Astrocyte (in vitro differentiated cells and primary cell): Measurements from ENCODE around the gene KRI1. TPM values are rescaled to one million over a fixed set of nuclear protein-coding genes. Genes with fewer than 3 reads are reported as not detected.

Experiments used
- DNase-seq: peaks from one replicate; pipeline ENCODE4 v3.0.0-alpha.2; 2010; ENCODE audit warnings: low read depth
- FAIRE-seq: peaks from 2 replicates; lab custom pipeline; 2011; peaks lifted over from hg19 to GRCh38; lab: Jason Lieb, UNC
- H2AFZ ChIP-seq: 2 replicates; pipeline ENCODE4 v1.6.0; 2012; ENCODE audit warnings: low read depth, low read length, inconsistent platforms
- H3K27ac ChIP-seq: 2 replicates; pipeline ENCODE4 v1.5.1; 2011; ENCODE audit warnings: low read depth, low read length, inconsistent platforms
- H3K27me3 ChIP-seq: 2 replicates; pipeline ENCODE4 v1.6.0; 2011; ENCODE audit warnings: low read length, inconsistent platforms; ENCODE audit not compliant: insufficient read depth
- H3K36me3 ChIP-seq: 2 replicates; pipeline ENCODE4 v1.5.1; 2011; ENCODE audit warnings: low read length, inconsistent platforms; ENCODE audit not compliant: insufficient read depth
- H3K4me1 ChIP-seq: 2 replicates; pipeline ENCODE4 v1.5.1; 2011; ENCODE audit warnings: low read length, inconsistent platforms; ENCODE audit not compliant: insufficient read depth
- H3K4me2 ChIP-seq: 2 replicates; pipeline ENCODE4 v1.6.0; 2012; ENCODE audit warnings: low read length, inconsistent platforms
- H3K4me3 ChIP-seq: 2 replicates; pipeline ENCODE4 v1.5.1; 2011; ENCODE audit warnings: low read depth, mild to moderate bottlenecking, low read length, inconsistent platforms; ENCODE audit not compliant: insufficient read depth
- H3K79me2 ChIP-seq: 2 replicates; pipeline ENCODE4 v1.6.0; 2012; ENCODE audit warnings: mild to moderate bottlenecking, low read length, inconsistent platforms; ENCODE audit not compliant: insufficient read depth
- H3K9ac ChIP-seq: 2 replicates; pipeline ENCODE4 v1.6.0; 2012; ENCODE audit warnings: mild to moderate bottlenecking, low read length, inconsistent platforms
- H3K9me3 ChIP-seq: 2 replicates; pipeline ENCODE4 v1.5.1; 2012; ENCODE audit warnings: low read depth, mild to moderate bottlenecking, low read length, inconsistent platforms; ENCODE audit not compliant: insufficient read depth
- H4K20me1 ChIP-seq: 2 replicates; pipeline ENCODE4 v1.6.0; 2012; ENCODE audit warnings: low read length, inconsistent platforms; ENCODE audit not compliant: insufficient read depth
- H3K27ac Mint-ChIP-seq: one replicate; pipeline ENCODE4 v1.8.0; 2021; ENCODE audit warnings: mild to moderate bottlenecking, mixed read lengths; ENCODE audit not compliant: unreplicated experiment
- H3K27me3 Mint-ChIP-seq: one replicate; pipeline ENCODE4 v1.8.0; 2021; ENCODE audit warnings: low read depth, mixed read lengths; ENCODE audit not compliant: unreplicated experiment
- H3K36me3 Mint-ChIP-seq: one replicate; pipeline ENCODE4 v1.8.0; 2021; ENCODE audit warnings: low read depth, mixed read lengths; ENCODE audit not compliant: unreplicated experiment
- H3K4me1 Mint-ChIP-seq: one replicate; pipeline ENCODE4 v1.8.0; 2021; ENCODE audit warnings: low read depth, mixed read lengths; ENCODE audit not compliant: unreplicated experiment
- H3K4me3 Mint-ChIP-seq: one replicate; pipeline ENCODE4 v1.8.0; 2021; ENCODE audit warnings: mild to moderate bottlenecking, moderate library complexity, mixed read lengths; ENCODE audit not compliant: unreplicated experiment
- H3K9me3 Mint-ChIP-seq: one replicate; pipeline ENCODE4 v1.8.0; 2021; ENCODE audit warnings: mild to moderate bottlenecking, mixed read lengths; ENCODE audit not compliant: unreplicated experiment
- EZH2 ChIP-seq: IDR thresholded peaks from 2 replicates; pipeline ENCODE4 v1.6.1; 2012; ENCODE audit warnings: mild to moderate bottlenecking, low read length, inconsistent platforms; ENCODE audit not compliant: insufficient read depth
- total RNA-seq: library from RNA; stranded (reverse); gene quantifications from 2 replicates; pipeline ENCODE4 v1.2.1, GENCODE V29; 2021
- TF ChIP-seq, protein P1 (sequence below): IDR thresholded peaks from 2 replicates; pipeline ENCODE4 v1.5.1; 2011; ENCODE audit warnings: low read depth, mild to moderate bottlenecking, inconsistent platforms, low read length, moderate library complexity; ENCODE audit not compliant: insufficient read depth

The KRI1 gene
- total RNA-seq, 1 donor from 2014 or later, result 14.1 TPM

DNA sequence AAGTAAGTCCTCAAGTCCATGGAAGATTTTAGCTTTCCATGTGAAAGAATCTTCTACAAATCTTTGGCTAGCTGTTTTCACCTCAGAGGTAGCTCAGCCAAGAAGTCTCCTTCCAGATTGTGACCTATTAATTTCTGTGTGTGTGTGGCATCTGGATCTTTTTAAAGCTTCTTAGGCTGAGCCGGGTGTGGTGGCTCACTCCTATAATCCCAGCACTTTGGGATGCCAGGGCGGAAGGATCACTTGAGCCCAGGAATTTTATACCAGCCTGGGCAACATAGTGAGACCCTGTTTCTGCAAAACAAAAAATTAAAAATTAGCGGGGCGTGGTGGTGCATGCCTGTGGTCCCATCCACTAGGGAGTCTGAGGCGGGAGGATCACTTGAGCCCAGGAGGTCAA lies 46.1 kb upstream of the KRI1 start:
- Mint-ChIP-seq H3K4me3 (no peak overlapping the region), H3K4me1 (no peaks in the 10 kb centered on the region), H3K9me3 (no peaks in the 10 kb centered on the region), H3K27ac (no peak overlapping the region), H3K27me3 (no peaks in the 10 kb centered on the region), H3K36me3 (peaks cover 7% of the 10 kb centered on the region)
- no peak overlapping the region for H2AFZ ChIP-seq
- no peaks in the 10 kb centered on the region for H3K4me1 ChIP-seq
- H4K20me1 ChIP-seq, result peaks cover 6% of the 10 kb centered on the region
- no peaks in the 10 kb centered on the region for H3K27me3 ChIP-seq
- H3K9me3 ChIP-seq, result no peaks in the 10 kb centered on the region
- no peak overlapping the region for H3K9ac ChIP-seq
- DNase-seq (no peak), FAIRE-seq (no peak)
- peaks cover 39% of the 10 kb centered on the region for H3K79me2 ChIP-seq
- H3K4me3 ChIP-seq, result no peak overlapping the region
- no peak overlapping the region for H3K4me2 ChIP-seq
- TF ChIP-seq EZH2, result no peak
- TF ChIP-seq, protein P1, sequence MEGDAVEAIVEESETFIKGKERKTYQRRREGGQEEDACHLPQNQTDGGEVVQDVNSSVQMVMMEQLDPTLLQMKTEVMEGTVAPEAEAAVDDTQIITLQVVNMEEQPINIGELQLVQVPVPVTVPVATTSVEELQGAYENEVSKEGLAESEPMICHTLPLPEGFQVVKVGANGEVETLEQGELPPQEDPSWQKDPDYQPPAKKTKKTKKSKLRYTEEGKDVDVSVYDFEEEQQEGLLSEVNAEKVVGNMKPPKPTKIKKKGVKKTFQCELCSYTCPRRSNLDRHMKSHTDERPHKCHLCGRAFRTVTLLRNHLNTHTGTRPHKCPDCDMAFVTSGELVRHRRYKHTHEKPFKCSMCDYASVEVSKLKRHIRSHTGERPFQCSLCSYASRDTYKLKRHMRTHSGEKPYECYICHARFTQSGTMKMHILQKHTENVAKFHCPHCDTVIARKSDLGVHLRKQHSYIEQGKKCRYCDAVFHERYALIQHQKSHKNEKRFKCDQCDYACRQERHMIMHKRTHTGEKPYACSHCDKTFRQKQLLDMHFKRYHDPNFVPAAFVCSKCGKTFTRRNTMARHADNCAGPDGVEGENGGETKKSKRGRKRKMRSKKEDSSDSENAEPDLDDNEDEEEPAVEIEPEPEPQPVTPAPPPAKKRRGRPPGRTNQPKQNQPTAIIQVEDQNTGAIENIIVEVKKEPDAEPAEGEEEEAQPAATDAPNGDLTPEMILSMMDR, result no peak
- H3K36me3 ChIP-seq, result peaks cover 2% of the 10 kb centered on the region
- no peak overlapping the region for H3K27ac ChIP-seq

DNA sequence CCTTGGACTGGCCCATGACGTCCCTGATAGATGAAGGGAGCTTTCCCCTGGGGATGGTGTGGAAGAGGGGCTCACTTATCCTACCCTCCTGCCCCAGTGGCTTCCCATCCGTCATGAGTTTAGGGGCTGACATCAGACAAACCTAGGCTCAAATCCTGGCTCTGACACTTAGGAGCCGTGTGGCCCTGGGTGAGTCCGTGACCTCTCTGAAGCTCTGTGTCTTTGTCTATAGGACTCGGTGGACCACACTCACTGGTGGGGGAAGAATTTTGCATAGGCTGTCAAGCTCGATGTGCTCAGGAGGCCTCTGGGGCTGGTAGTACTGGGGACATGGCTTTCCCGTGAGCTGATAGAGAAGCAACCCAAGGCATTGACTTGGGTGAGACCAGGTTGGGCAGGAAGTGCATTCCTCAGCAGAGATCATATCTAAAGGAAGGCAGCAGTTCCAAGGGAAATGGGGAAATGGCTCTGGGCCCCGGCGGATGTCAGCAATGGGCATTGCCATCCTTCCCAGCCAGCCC lies 38.7 kb upstream of the KRI1 start:
- no peak for FAIRE-seq
- no peak overlapping the region for H3K27ac ChIP-seq
- no peak for TF ChIP-seq EZH2
- TF ChIP-seq, protein P1, result no peak
- H2AFZ ChIP-seq, result no peak overlapping the region
- H3K79me2 ChIP-seq, result peaks cover 37% of the 10 kb centered on the region
- Mint-ChIP-seq H3K27ac (no peak overlapping the region), H3K4me1 (peaks cover 9% of the 10 kb centered on the region), H3K36me3 (no peaks in the 10 kb centered on the region), H3K27me3 (peaks cover 5% of the 10 kb centered on the region), H3K9me3 (no peaks in the 10 kb centered on the region), H3K4me3 (peak overlapping the region; percentile 87)
- H3K9ac ChIP-seq, result no peak overlapping the region
- H3K27me3 ChIP-seq, result peaks cover 5% of the 10 kb centered on the region
- no peaks in the 10 kb centered on the region for H3K9me3 ChIP-seq
- H4K20me1 ChIP-seq, result peaks cover 10% of the 10 kb centered on the region
- H3K36me3 ChIP-seq, result no peaks in the 10 kb centered on the region
- H3K4me3 ChIP-seq, result no peak overlapping the region
- H3K4me1 ChIP-seq, result peaks cover 19% of the 10 kb centered on the region
- no peak for DNase-seq
- peak overlapping the region; percentile 99 for H3K4me2 ChIP-seq

DNA sequence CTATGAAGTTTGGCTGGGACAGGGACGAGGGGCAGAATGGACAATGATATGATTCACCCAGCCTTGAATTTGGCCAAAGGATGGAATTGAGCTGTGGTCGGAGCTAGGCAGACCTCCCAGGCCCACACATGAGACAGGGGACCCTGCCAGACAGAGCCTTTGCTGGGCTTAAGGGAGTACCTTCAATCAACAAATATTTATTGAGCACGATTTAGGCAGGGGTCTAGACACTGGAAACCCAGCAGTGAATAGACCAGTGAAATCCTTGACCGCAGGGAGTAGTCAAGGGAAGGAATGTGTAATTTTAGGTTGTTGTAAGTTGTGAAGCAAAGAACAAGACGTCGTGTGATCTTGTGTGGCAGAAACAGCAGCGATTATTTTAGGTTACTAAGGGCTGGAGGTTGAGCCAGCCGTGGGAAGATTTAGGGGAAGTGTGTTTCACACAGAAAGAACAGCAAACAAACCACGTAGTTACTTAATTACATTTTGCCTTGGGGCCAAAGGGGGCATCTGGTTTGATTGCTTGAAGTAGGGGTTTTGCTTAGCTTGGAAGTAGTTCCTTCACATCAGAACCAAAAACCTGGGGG lies 38.2 kb upstream of the KRI1 start:
- peak overlapping the region; percentile 95 for H3K9ac ChIP-seq
- peaks cover 9% of the 10 kb centered on the region for H3K4me1 Mint-ChIP-seq
- no peak overlapping the region for H3K4me3 ChIP-seq
- H3K27ac Mint-ChIP-seq, result peak overlapping the region; percentile 66
- no peak overlapping the region for H2AFZ ChIP-seq
- TF ChIP-seq EZH2, result no peak
- TF ChIP-seq, protein P1, result no peak
- H3K4me1 ChIP-seq, result peaks cover 19% of the 10 kb centered on the region
- H3K36me3 Mint-ChIP-seq, result no peaks in the 10 kb centered on the region
- DNase-seq, result no peak
- H3K79me2 ChIP-seq, result peaks cover 37% of the 10 kb centered on the region
- no peaks in the 10 kb centered on the region for H3K9me3 Mint-ChIP-seq
- H3K27me3 ChIP-seq, result peaks cover 5% of the 10 kb centered on the region
- H3K27me3 Mint-ChIP-seq, result peaks cover 5% of the 10 kb centered on the region
- no peak overlapping the region for H3K27ac ChIP-seq
- no peak for FAIRE-seq
- H4K20me1 ChIP-seq, result peaks cover 10% of the 10 kb centered on the region
- no peaks in the 10 kb centered on the region for H3K9me3 ChIP-seq
- H3K4me2 ChIP-seq, result peak overlapping the region; percentile 99
- H3K4me3 Mint-ChIP-seq, result peak overlapping the region; percentile 87
- H3K36me3 ChIP-seq, result no peaks in the 10 kb centered on the region
